ENCODE results near the gene RTL10. TPM values are rescaled to one million over a fixed set of nuclear protein-coding genes. Genes with fewer than 3 reads are reported as not detected.

Gene RTL10, protein sequence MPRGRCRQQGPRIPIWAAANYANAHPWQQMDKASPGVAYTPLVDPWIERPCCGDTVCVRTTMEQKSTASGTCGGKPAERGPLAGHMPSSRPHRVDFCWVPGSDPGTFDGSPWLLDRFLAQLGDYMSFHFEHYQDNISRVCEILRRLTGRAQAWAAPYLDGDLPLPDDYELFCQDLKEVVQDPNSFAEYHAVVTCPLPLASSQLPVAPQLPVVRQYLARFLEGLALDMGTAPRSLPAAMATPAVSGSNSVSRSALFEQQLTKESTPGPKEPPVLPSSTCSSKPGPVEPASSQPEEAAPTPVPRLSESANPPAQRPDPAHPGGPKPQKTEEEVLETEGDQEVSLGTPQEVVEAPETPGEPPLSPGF
- total RNA-seq (16.7 TPM), polyA plus RNA-seq (ENCODE audit: insufficient read depth, low read depth, low replicate concordance) (8.8 TPM)
- long read RNA-seq, donor 1, full-length matches to known transcripts: 6 of 6 reads
- long read RNA-seq, donor 1, partial matches to known transcripts: 0 of 6 reads
- long read RNA-seq, donor 1, other reads (novel, unspliced or antisense): 0 of 6 reads
- long read RNA-seq, donor 2, full-length matches to known transcripts: 5 of 5 reads
- long read RNA-seq, donor 2, partial matches to known transcripts: 0 of 5 reads
- long read RNA-seq, donor 2, other reads (novel, unspliced or antisense): 0 of 5 reads
- long read RNA-seq, donor 3, full-length matches to known transcripts: 10 of 10 reads
- long read RNA-seq, donor 3, partial matches to known transcripts: 0 of 10 reads
- long read RNA-seq, donor 3, other reads (novel, unspliced or antisense): 0 of 10 reads
- long read RNA-seq, donor 4, full-length matches to known transcripts: 4 of 4 reads
- long read RNA-seq, donor 4, partial matches to known transcripts: 0 of 4 reads
- long read RNA-seq, donor 4, other reads (novel, unspliced or antisense): 0 of 4 reads
- long read RNA-seq, donor 5: 0 reads
- long read RNA-seq, donor 6: 0 reads
- long read RNA-seq, donor 7, full-length matches to known transcripts: 6 of 10 reads
- long read RNA-seq, donor 7, partial matches to known transcripts: 2 of 10 reads
- long read RNA-seq, donor 7, other reads (novel, unspliced or antisense): 2 of 10 reads
- long read RNA-seq, donor 8, full-length matches to known transcripts: 11 of 19 reads
- long read RNA-seq, donor 8, partial matches to known transcripts: 8 of 19 reads
- long read RNA-seq, donor 8, other reads (novel, unspliced or antisense): 0 of 19 reads
- long read RNA-seq, donor 9, full-length matches to known transcripts: 8 of 8 reads
- long read RNA-seq, donor 9, partial matches to known transcripts: 0 of 8 reads
- long read RNA-seq, donor 9, other reads (novel, unspliced or antisense): 0 of 8 reads
- long read RNA-seq, donor 10, full-length matches to known transcripts: 7 of 7 reads
- long read RNA-seq, donor 10, partial matches to known transcripts: 0 of 7 reads
- long read RNA-seq, donor 10, other reads (novel, unspliced or antisense): 0 of 7 reads

GRCh38 chr22:19854778-19855503, at the start of gene RTL10, which contains the start of gene GNB1L:
TSS of gene RTL10 (minus strand) at chr22:19854874. CDS start at chr22:19852261, 2,613 bp downstream.
TSS of gene GNB1L (minus strand) at chr22:19854874. CDS start at chr22:19821355, 33,519 bp downstream.
- no peaks in the 10 kb centered on the region for H3K9me3 ChIP-seq (ENCODE audit: control insufficient read depth in 2 of 3, insufficient read depth in 1 of 3, low read length in 3 of 3)
- H3K4me1 ChIP-seq (ENCODE audit: control insufficient read depth in 2 of 3, insufficient read depth in 2 of 3, low read depth in 1 of 3, low read length in 3 of 3): peaks cover 0 to 30% (median 0%) of the 10 kb centered on the region in 3 donors
- H3K4me3 ChIP-seq (ENCODE audit: low read length in 3 of 3): peak within 1 kb of the TSS; percentile 67 to 90 (median 80)
- TF ChIP-seq, protein P1, sequence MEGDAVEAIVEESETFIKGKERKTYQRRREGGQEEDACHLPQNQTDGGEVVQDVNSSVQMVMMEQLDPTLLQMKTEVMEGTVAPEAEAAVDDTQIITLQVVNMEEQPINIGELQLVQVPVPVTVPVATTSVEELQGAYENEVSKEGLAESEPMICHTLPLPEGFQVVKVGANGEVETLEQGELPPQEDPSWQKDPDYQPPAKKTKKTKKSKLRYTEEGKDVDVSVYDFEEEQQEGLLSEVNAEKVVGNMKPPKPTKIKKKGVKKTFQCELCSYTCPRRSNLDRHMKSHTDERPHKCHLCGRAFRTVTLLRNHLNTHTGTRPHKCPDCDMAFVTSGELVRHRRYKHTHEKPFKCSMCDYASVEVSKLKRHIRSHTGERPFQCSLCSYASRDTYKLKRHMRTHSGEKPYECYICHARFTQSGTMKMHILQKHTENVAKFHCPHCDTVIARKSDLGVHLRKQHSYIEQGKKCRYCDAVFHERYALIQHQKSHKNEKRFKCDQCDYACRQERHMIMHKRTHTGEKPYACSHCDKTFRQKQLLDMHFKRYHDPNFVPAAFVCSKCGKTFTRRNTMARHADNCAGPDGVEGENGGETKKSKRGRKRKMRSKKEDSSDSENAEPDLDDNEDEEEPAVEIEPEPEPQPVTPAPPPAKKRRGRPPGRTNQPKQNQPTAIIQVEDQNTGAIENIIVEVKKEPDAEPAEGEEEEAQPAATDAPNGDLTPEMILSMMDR (IDR thresholded peaks at IDR 0.05; ENCODE audit: borderline replicate concordance, extremely low read depth, insufficient read depth): no peak
- H3K27ac ChIP-seq (ENCODE audit: low read depth in 2 of 2, low read length in 2 of 2): peak within 1 kb of the TSS; percentile 92
- H3K36me3 ChIP-seq (ENCODE audit: control insufficient read depth in 2 of 3, insufficient read depth in 3 of 3, low read length in 3 of 3): peaks cover 0 to 22% (median 0%) of the 10 kb centered on the region in 3 donors
- intact Hi-C loops (cut with DNase I): no loop called here
- peak within 1 kb of the TSS; percentile 76 to 88 (median 86) for H3K9ac ChIP-seq (ENCODE audit: low read length in 3 of 3)
- H3K27me3 ChIP-seq (ENCODE audit: control insufficient read depth, insufficient read depth, low read length): no peaks in the 10 kb centered on the region
- no peak for FAIRE-seq
- peak; percentile 96 to 99 (median 98) for DNase-seq

GRCh38 chr22:19904174-19904856, 49.6 kb upstream of the RTL10 start:
- Histone ChIP-seq H3K4me3 (ENCODE audit: low read length in 3 of 3) (no peak overlapping the region), H3K36me3 (ENCODE audit: control insufficient read depth in 2 of 3, insufficient read depth in 3 of 3, low read length in 3 of 3) (peaks cover 0 to 3% (median 0%) of the 10 kb centered on the region in 3 donors), H3K9me3 (ENCODE audit: control insufficient read depth in 2 of 3, insufficient read depth in 1 of 3, low read length in 3 of 3) (no peaks in the 10 kb centered on the region), H3K27me3 (ENCODE audit: control insufficient read depth, insufficient read depth, low read length) (no peaks in the 10 kb centered on the region), H3K4me1 (ENCODE audit: control insufficient read depth in 2 of 3, insufficient read depth in 2 of 3, low read depth in 1 of 3, low read length in 3 of 3) (no peaks in the 10 kb centered on the region), H3K9ac (ENCODE audit: low read length in 3 of 3) (no peak overlapping the region), H3K27ac (ENCODE audit: low read depth in 2 of 2, low read length in 2 of 2) (no peak overlapping the region)
- no peak for DNase-seq
- no peak for FAIRE-seq
- intact Hi-C loops (cut with DNase I): no loop called here
- TF ChIP-seq, protein P1 (IDR thresholded peaks at IDR 0.05; ENCODE audit: borderline replicate concordance, extremely low read depth, insufficient read depth): no peak
